Heart left ventricle (tissue), 13 donors: ENCODE measurements around the gene CER1.

Source experiments
- CTCF ChIP-seq, 12 donors: fragments of 200-600 bp; sonication (generic) in 4 of 12; IDR thresholded peaks; one replicate each; pipeline versions ENCODE4 v1.5.0 to v1.8.0; 2018 to 2022; ENCODE audit warnings: antibody characterized with exemption in 12 of 12, mild to moderate bottlenecking in 5 of 12
- POLR2A ChIP-seq, 2 donors: fragments of 450-650 bp; IDR thresholded peaks; one replicate each; pipeline ENCODE4 v1.6.1; 2017; ENCODE audit warnings: antibody characterized with exemption in 2 of 2, mild to moderate bottlenecking in 2 of 2, moderate library complexity in 2 of 2
- donor health status: ischemic (EF 13 %, LVEDD 7.1; RV severe dilation, severe dysfunction).
- donor health status: DM: no; HTN: yes; CAD: no.
- donor health status: DM: no; HTN: no; CAD: no.
- donor health status: ischemic (EF 25% LVEDD 6.9; RV normal size, moderate dysfunction).
- donor health status: ischemic (EF 25% LVEDD 5.7; RV mildly dilated, moderate dysfunction).
- donor health status: ischemic (EF 35%, LVEDD 5.7; RV mildly dilated, moderate dysfunction).
- donor health status: nonischemic (EF 11% LVEDD 7.7; RV severe dilation, severe dysfunction).
- donor health status: DM: yes; HTN: yes; CAD: no.
- donor health status: PGD.
- donor health status: ischemic (EF 29% LVEDD 5.4; RV normal size, mild dysfunction).
- donor health status: nonischemic (EF 23%, LVEDD 6.1; RV moderate dilation, normal function).

DNA sequence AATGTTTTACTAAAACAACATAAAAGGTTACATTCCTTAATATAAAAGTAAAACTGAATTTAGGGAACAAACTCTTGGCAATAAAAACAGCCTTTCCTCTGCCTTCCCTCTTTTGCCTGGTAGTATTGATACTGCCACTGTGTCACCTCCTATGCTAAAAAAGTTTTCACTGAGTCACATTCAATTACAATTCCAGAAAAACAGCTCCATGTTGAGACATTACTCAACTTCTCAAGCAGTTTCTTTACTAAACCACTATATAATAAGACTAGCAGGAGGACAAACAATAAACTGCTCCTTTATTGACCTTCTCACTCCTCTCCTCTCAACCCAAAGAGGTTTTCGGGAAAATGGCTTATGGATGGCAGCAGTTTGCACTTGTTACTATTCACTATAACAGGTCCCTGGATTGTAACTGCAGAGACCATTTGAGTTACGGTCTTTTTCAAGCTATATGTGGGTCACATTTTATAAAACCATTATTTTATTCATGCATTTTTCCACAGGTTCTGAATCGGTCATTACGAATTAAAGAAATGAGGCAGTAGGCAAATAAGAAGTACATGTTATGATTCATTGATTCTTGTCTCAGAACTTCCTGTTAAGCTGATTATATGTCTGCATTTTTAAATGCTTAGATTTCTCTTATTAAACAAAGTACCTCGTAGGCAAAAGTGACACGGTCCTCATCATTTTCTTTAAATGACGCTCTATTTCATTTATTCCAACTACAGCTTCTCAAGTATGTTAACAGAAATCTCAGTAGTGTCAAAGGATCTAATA lies 31.4 kb downstream of the CER1 start:
- no peak for TF ChIP-seq POLR2A (IDR thresholded peaks at IDR 0.05)
- TF ChIP-seq CTCF (IDR thresholded peaks at IDR 0.05), result no peak
